Muscle of arm (tissue), 12 donors: ENCODE results near the gene TEKT2. TPM values are rescaled to one million over a fixed set of nuclear protein-coding genes. Genes with fewer than 3 reads are reported as not detected.
A peak's percentile ranks its signal among the peaks of the same experiment; 100 is the strongest.

Source experiments
- DNase-seq: peaks from one replicate; pipeline ENCODE4 v3.0.0-alpha.2; 2013
- polyA plus RNA-seq, 12 donors: library from polyadenylated mRNA; unstranded; fragments of 120-200 nt; gene quantifications; one replicate each; pipeline ENCODE4 v1.2.1, GENCODE V29; 2013; ENCODE audit not compliant: insufficient read length in 12 of 12

Gene TEKT2
- polyA plus RNA-seq, 12 donors = 0.16 to 1.4 (median 0.40) TPM; not detected in 2

DNA sequence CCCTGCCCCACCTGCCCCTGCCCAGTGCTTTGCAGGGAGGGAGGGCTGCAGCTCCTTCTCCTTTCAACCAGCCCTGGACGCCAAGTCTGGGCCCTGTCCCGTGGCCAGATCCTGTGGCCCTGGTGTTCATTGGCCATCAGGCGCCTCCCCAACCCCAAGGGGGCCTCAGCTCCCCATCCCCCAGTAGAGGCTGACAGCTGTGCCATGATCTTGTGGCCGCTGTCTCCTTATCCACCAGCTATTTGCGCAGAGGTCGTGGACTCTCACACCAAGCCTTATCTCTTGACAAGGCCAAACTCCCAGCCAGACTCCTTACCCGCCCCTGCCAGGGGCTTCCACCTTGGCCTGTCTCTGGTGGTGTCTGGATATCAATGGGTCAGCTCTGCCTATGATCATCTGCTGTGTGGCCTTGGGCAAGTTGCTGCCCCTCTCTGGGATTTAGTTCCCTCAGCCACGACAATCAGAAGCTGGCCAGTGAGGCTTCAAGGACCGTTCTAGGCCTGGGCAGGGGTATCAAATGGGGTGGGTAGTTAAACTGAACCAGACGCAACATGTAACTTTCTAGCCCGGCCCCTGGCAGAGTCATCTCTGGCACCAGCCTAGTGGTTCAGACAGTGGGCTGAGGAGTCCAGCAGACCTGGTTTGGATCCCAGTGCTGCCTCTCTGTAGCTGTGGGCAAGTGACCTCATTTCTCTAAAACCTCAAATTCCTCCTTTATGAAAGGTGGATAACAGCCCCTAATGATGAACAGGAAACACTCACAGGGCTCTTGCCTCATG, 44.4 kb downstream of the TEKT2 start:
- DNase-seq = no peak

DNA sequence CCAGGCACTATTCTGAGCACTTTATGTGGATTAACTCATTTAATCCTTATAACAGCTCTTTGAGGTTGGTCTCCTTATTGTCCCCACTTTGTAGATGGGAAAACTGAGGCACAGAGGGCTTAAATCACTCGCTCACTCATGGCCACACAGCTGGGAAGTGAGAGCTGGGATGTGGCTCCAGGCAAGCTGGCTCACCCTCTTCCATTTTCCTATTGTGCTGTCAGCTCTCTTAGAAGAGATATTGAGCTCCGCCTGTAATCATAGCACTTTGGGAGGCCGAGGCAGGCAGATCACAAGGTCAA, 45.0 kb downstream of the TEKT2 start:
- DNase-seq = no peak

DNA sequence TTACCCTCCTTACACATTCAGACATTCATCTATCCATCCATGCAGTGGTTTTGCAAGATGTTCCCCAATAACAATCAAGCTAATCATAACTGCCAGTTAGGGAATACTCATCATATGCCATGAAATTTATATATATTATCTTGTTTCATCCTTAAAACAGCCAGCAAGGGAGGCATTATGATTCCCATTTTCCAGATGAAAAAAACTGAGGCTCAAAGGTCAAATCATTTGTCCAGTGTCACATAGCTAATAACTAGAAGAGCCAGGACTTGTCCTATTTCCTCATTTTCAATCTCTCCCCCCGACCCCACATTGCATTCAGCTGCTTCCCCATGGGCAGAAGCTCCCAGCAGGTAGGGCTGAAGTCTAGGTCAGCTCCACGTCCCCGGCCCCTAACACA, 48.1 kb downstream of the TEKT2 start:
- DNase-seq = no peak

GRCh38 chr1:36133484-36133883, 49.6 kb downstream of the TEKT2 start:
- peak; percentile 59 for DNase-seq

DNA sequence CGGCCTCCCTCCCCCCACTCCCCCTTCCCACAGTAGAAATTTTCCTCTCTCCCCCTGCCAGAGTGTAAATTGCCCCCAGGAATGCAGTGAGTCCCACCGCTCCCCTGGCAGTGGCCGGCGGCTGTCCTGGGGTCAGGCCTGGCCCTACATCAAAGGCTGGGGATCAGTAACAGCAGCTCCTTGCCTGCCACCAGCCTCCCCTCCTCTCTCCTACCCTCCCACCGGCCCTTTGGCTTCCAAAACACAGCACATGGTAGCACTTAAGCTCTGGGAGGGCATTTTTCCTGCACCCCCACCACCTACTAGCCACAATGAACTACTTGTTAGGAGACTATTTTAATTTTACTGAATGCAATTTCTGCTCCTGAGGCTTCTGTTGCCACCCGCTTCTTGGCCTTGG, 50.1 kb downstream of the TEKT2 start:
- DNase-seq = no peak

- DNase-seq = peak; percentile 76
Observed at GRCh38 chr1:36134505-36135329, 50.8 kb downstream of the TEKT2 start.

DNA sequence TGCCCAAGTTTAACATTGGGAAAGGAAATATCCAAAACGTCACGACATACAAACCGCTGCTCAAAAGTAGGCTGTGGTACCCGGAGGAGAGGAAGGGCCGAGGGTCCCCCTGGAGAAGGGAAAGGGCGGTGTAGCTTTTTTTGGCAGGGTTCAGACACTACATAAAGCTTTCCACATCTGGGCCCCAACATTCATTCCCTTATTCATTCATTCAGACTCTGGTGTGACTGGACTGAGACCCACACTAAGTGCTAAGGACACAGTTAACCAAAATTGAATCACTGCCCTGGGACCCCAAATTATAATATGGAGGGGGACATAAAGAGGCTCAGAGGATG, 51.4 kb downstream of the TEKT2 start:
- peak; percentile 44 for DNase-seq

GRCh38 chr1:36135796-36136195, 51.9 kb downstream of the TEKT2 start:
- DNase-seq = no peak

DNA sequence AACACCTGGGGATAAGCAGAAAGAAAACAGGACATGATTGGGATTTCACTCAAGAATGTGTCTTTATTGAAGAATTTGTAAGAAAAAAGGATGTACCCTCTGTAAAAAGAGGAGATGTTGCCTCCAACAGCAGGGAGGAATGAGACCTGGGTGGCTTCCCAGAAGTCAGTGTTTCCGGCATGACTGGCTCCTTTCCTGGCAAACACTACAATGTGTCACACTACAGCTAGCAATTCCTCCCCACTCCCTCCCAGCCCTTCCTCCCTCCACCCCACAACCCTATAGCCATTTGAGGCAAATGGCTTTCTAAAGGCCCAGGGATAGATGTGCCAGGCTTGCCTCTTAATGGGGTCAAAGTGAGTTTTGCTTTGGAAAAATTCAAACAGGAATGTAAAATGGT, 52.6 kb downstream of the TEKT2 start:
- no peak for DNase-seq

GRCh38 chr1:36137226-36137625, 53.3 kb downstream of the TEKT2 start:
- no peak for DNase-seq

GRCh38 chr1:36137776-36138175, 53.9 kb downstream of the TEKT2 start:
- no peak for DNase-seq

Other genes starting within 250 kb of the TEKT2 start
- gene AGO1, start 200.9 kb upstream of the TEKT2 start, polyA plus RNA-seq = 10 to 100 TPM in 7 of 12 donors, 1 to 10 TPM in 5; 8.2 to 39.8 (median 10.4) TPM
- 10 to 100 TPM in 8 of 12 donors, 1 to 10 TPM in 4; 9.3 to 94.1 (median 12.0) TPM for gene AGO3, start 153.0 kb upstream of the TEKT2 start, polyA plus RNA-seq
- gene ADPRS, start 4.8 kb downstream of the TEKT2 start, polyA plus RNA-seq = 10 to 100 TPM in 11 of 12 donors, not detected in 1; 17.2 to 28.5 (median 24.1) TPM
- gene COL8A2, start 41.1 kb downstream of the TEKT2 start, polyA plus RNA-seq = 10 to 100 TPM in 6 of 12 donors, 1 to 10 TPM in 5, not detected in 1; 6.3 to 19.9 (median 11.1) TPM
- 10 to 100 TPM in 11 of 12 donors, not detected in 1; 25.8 to 46.5 (median 38.1) TPM for gene TRAPPC3, start 65.4 kb downstream of the TEKT2 start, polyA plus RNA-seq
- gene MAP7D1, start 72.1 kb downstream of the TEKT2 start, polyA plus RNA-seq = 100 to 1,000 TPM in 11 of 12 donors, not detected in 1; 110 to 204 (median 130) TPM
- gene THRAP3, start 140.3 kb downstream of the TEKT2 start, polyA plus RNA-seq = 100 to 1,000 TPM in 8 of 12 donors, 10 to 100 TPM in 3, not detected in 1; 96.0 to 157 (median 105) TPM
- 10 to 100 TPM in 2 of 12 donors, 1 to 10 TPM in 9, not detected in 1; 2.1 to 16.8 (median 3.0) TPM for gene SH3D21, start 222.3 kb downstream of the TEKT2 start, polyA plus RNA-seq
- gene EVA1B, start 239.6 kb downstream of the TEKT2 start, polyA plus RNA-seq = 10 to 100 TPM in 11 of 12 donors, not detected in 1; 10.8 to 88.1 (median 23.4) TPM